Activated gamma-delta T cell treated with anti-CD3 and anti-CD28 coated beads, Interleukin-2, amount 50 U/mL, for 16 hours (primary cell): ENCODE results near the gene SMIM21.

Experiments used
- DNase-seq: peaks from one replicate; pipeline ENCODE4 v3.0.0-alpha.2; 2020; ENCODE audit warnings: low read depth

The SMIM21 gene

GRCh38 chr18:75427603-75428002 is at the start of gene SMIM21:
Gene SMIM21, minus strand, starts transcription at chr18:75427703. Its CDS starts 140 bp downstream, at chr18:75427563.
- no peak for DNase-seq

- no peak for DNase-seq
Measured at GRCh38 chr18:75475228-75475627, 47.7 kb upstream of the SMIM21 start.

- no peak for DNase-seq
Measured at GRCh38 chr18:75474332-75474731, 46.8 kb upstream of the SMIM21 start.

GRCh38 chr18:75473316-75473715 is 45.8 kb upstream of the SMIM21 start:
- no peak for DNase-seq

- DNase-seq, result no peak
Measured at GRCh38 chr18:75472906-75473305, 45.4 kb upstream of the SMIM21 start.

GRCh38 chr18:75472396-75472795 is 44.9 kb upstream of the SMIM21 start:
- DNase-seq, result no peak

- DNase-seq, result no peak
Measured at GRCh38 chr18:75471850-75472249, 44.3 kb upstream of the SMIM21 start.

GRCh38 chr18:75467851-75468250 is 40.3 kb upstream of the SMIM21 start:
- no peak for DNase-seq

GRCh38 chr18:75467281-75467795 is 39.8 kb upstream of the SMIM21 start:
- DNase-seq, result no peak

- DNase-seq, result no peak
Measured at GRCh38 chr18:75464356-75464755, 36.9 kb upstream of the SMIM21 start.

GRCh38 chr18:75462178-75462832 is 34.8 kb upstream of the SMIM21 start:
- no peak for DNase-seq

GRCh38 chr18:75456199-75456631 is 28.7 kb upstream of the SMIM21 start:
- DNase-seq, result no peak

GRCh38 chr18:75455249-75456198 is 28.0 kb upstream of the SMIM21 start:
- DNase-seq, result no peak

- DNase-seq, result no peak
Measured at GRCh38 chr18:75454022-75454795, 26.7 kb upstream of the SMIM21 start.

- DNase-seq, result no peak
Measured at GRCh38 chr18:75450906-75451305, 23.4 kb upstream of the SMIM21 start.

GRCh38 chr18:75441896-75442295 is 14.4 kb upstream of the SMIM21 start:
- DNase-seq, result no peak

GRCh38 chr18:75439348-75439747 is 11.8 kb upstream of the SMIM21 start:
- DNase-seq, result no peak

- no peak for DNase-seq
Measured at GRCh38 chr18:75438891-75439290, 11.4 kb upstream of the SMIM21 start.

GRCh38 chr18:75437979-75438378 is 10.5 kb upstream of the SMIM21 start:
- no peak for DNase-seq

- no peak for DNase-seq
Measured at GRCh38 chr18:75433098-75433497, 5.6 kb upstream of the SMIM21 start.

- no peak for DNase-seq
Measured at GRCh38 chr18:75429975-75430374, 2.5 kb upstream of the SMIM21 start.

GRCh38 chr18:75428490-75428889 is 987 bp upstream of the SMIM21 start:
- DNase-seq, result no peak
